HG03521 (cell line): ENCODE results near the gene SPECC1L.

Source experiments
- ATAC-seq: cut with Tn5 transposase; IDR thresholded peaks from one replicate; pipeline ENCODE4 v1.9.1; 2021; ENCODE audit warnings: mild to moderate bottlenecking, moderate library complexity; ENCODE audit not compliant: unreplicated experiment

Gene SPECC1L

DNA sequence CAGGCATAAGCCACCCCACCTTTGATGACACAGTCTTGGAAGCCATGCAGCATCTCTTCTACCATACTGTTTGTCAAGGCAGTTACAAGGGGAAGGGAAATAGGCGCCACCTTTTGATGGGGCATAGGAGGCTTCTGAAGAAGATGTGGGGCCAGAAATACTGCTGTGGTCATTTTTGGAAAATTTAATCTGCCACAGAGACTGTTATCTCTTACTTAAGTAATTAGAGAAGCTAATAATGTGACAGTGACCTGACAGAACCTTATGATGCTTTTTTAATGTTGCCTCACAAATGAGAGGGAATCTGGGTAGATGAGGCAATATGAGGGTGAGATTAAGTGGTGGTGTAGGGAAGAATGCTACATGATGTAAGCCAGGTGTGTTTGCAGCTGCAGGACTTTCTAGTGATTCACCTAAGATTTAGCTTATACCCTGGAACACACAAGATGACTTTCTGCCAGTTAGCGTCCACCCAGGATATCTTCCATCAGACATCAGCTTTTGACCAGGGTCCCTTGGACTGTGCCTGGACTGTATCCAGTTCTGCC, 122.5 kb downstream of the SPECC1L start:
- no peak for ATAC-seq

DNA sequence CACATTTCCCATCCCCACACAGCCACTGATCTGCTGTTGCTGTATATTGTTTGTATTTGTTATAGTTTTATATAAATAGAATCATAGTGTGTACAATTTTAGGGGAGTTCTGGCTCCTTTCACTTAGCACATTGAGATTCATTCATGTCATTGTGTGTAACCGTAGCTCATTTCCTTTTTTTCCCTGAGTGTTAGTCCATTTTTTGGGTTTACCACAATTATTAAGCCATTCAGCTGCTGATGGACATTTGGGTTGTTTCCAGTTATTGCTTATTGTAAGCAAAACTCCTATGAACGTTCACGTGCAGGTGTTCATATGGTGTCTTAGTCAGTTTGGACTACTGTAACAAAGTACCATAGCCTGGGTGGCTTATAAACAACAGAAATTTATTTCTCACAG, 123.2 kb downstream of the SPECC1L start:
- no peak for ATAC-seq

DNA sequence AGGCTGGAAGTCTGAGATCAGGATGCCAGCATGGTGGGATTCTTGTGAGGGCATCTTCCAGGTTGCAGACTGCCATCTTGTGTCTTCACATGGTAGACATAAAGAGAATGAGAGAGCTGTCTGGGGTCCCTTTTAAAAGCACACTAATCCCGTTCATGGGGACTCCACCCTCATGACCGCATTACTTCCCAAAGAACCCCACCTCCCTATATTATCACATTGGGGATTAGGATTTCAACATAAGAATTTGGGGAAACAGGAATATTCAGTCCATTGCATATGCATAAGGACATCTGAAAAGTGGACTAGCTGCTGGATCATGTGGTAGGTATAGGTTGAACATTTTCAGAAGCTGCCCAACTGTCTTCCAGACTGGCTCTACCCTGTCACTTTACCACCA, 123.6 kb downstream of the SPECC1L start:
- ATAC-seq, result no peak

DNA sequence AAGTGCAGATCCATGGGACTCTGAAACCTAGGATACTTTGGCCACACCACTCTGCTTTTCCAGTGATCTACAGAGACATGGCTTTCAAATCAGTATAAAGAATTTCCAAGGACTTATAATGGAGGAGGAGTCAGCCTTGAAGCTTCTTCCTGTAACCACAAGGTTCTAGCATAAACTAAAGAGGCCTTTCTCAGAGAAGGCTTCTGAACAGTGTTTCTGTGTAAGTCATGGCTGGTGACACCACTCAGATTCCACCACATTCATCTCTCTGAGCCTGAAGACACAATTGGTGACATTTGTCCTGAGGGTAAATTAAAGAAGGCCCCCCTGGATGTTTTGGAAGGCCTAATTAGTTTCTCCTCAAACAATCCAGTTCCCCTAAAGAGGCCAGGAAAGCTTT, 127.8 kb downstream of the SPECC1L start:
- ATAC-seq, result no peak

DNA sequence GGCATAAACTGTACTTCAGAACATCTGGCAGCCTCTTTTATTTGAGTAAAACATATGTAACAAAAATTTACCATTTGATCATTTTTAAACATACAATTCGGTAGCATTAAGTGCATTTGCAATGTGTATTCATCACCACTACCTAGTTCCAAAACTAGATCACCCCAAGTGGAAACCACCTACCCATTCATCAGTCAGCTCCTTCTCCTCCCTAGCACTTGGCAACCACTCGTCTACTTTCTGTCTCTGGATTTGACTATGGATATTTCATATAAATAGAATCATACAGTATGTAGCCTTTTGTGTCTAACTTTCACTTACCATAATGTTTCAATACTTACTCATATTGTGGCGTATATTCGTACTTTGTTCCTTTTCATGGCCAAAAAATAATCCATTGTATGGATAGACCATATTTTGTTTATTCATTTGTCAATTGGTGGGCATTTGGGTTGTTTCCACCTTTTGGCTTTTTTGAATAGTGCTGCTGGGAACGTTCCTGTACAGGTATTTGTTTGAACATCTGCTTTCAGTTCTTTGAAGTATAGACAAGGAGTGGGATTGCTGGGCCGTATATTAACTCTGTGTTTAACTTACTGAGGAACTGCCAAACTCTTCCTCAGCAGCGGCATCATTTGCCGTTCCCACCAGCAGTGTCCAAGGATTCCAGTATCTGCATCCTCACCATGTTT, 129.5 kb downstream of the SPECC1L start:
- ATAC-seq, result no peak

DNA sequence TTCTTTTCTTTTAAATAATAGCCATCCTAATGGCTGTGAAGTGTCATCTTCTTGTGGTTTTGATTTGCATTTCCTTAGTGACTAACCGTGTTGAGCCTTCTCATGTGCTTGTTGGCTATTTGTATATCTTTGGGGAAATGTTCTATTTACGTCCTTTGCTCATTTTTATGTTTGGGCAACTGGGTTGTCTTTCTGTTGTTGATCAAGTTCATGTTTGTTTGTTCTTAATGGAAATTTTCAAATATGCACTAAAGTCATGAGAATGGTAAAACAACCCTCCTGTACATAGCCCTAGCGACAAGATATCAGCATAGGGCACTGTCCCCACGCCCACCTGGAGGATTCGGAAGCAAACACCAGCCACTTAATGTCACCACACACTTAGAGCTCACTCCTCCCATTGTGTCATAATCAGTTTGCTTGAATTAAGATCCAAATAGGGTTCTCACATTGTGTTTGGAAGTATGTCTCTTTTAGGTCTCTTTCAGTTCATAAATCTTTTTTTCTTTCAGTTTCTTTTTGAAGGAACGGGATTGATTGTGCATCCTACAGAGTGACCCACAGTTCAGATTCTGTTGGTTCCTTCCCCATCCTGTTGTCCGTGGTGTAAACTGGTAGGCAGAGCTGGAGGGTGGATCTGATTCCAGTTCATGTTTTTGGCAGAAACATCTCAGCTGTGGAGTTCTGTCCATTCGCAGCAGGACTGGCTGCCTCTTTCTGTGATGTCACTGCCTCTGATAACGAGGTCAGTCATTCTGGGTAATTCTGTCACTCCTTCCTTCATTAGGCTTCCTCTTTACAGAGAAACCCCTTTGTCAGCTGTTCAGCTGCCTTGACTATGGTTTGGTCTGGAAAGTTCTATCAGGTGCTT, 130.3 kb downstream of the SPECC1L start:
- no peak for ATAC-seq

DNA sequence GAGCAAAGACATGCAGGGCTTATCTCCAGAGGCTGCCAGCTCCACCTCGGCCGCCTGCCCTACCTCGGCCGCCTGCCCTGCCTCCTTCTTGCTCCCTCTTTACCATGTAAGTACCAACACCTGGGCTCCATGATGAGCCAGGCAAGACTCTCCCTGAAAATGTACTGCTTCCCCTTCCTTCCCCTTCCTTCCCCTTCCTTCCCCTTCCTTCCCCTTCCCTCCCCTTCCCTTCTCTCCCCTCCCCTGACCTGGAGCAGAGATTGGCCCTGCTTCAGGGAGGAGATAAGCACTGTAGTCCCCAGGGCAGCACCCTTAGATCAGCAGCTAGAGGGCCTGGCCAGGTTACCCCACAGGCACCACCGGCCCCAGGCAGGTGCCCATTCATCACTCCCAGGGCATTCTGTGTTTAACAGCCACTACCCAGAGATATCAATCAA, 131.3 kb downstream of the SPECC1L start:
- no peak for ATAC-seq

DNA sequence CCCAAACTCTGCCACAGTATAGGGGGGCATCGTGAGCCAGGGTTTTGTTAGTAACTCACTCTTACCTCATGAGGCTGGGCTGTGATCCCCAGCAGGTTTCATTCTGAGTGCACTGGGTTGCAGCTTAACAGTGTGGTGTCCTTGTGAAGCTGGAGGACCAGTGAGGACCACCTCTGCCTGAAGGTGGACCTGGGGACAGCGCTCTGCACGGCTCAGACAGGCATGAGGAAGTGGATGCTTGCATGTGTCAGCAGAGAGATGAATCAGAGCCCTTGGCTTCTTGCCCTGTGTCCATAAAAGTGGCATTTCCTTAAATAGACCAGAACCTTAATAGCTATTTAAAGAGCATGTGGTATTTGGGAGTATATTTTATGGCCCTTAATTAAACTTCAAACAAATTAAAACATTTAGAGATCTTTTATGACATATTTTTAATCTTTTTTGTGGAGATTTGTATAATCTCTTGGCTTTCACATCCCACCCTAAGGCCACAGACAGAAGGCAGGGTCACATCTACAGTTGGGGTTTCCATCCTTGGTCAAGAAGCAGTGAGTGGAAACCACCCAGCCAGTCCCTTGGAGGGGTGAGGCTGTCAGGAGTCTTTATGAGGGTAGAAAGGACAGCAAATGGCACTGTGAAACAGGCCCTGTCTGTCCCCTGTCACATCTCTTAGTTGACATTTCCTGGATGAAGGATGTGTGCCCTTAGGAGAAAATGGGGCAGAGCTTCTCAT, 132.0 kb downstream of the SPECC1L start:
- ATAC-seq, result no peak

DNA sequence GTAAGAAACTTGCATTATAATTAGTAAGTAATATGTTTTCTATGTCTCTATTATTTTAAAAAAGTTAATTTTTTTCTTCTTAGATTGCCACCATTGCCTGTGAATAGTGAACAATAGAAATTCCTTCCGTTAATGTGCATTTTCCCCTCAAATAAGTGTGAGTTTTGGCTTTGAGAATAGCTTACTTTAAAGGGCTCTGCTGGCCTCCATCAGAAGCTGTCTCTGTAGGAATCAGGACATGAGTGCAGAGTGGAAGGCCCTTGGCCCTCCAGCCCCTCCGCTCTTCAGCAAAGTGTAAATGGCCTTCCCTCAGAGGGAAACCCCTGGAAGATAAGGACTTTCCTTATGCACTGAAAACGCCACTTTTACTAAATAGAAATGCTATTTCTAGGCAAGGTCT, 132.7 kb downstream of the SPECC1L start:
- ATAC-seq, result no peak

DNA sequence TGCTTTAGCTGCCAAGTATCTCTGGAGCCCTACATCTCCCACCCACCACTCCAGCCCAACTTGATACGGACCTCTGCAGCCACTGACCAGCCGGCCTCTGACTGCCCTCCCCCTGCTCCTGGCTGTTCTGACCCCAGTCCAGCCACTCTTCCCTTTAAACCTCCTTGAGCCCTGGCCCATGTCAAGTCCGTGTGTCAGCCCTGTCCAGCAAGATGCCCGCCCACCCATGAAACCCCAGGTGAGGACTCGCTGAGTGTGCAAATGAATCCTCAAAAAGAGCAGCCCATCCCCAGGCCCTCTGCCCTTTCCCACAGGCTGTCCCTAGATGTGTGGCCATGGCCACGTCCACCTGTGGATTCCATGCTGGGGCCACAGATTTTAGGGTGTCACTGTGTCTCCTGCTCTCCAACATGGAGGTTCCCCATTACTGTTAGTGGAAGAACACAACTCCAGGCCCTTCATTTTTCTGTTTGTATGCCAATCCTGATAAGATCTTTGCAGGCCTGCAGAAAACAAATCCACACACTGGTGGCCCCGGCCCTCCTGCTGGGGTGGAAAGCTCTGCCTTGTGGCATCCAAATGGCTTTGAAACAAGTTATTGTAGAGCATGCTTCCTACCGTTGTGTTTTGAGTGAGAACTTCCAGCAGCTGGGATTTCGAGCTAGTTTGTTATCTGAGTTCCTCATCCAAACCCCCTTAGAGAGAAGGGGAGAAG, 134.1 kb downstream of the SPECC1L start:
- no peak for ATAC-seq

DNA sequence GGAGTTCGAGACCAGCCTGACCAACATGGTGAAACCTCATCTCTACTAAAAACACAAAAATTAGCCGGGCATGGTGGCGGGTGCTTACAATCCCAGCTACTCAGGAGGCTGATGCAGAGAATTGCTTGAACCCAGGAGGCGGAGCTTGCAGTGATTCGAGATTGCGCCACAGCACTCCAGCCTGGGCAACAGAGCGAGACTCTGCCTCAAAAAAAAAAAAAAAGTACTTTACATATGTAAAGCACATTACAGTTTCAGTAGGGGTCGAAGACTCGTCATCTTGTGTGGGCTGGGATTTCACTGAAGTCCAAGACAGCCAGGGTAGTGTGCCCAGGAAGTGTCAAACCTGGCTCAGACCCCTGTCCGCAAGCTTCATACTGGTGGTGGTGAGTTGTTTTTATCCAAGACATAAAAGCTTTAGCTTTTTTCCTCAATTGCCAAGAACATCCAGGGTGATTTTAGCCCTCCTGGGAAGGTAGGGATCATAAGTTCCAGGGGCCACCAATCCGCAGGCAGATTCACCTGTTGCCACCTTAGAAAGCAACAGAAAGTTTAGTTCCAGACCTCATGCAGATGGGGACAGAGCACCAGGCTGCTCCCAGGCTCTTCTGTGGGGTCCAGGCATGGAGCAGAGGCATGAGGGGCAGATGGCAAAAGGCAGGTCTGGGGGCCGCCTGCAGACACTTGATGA, 135.1 kb downstream of the SPECC1L start:
- no peak for ATAC-seq

DNA sequence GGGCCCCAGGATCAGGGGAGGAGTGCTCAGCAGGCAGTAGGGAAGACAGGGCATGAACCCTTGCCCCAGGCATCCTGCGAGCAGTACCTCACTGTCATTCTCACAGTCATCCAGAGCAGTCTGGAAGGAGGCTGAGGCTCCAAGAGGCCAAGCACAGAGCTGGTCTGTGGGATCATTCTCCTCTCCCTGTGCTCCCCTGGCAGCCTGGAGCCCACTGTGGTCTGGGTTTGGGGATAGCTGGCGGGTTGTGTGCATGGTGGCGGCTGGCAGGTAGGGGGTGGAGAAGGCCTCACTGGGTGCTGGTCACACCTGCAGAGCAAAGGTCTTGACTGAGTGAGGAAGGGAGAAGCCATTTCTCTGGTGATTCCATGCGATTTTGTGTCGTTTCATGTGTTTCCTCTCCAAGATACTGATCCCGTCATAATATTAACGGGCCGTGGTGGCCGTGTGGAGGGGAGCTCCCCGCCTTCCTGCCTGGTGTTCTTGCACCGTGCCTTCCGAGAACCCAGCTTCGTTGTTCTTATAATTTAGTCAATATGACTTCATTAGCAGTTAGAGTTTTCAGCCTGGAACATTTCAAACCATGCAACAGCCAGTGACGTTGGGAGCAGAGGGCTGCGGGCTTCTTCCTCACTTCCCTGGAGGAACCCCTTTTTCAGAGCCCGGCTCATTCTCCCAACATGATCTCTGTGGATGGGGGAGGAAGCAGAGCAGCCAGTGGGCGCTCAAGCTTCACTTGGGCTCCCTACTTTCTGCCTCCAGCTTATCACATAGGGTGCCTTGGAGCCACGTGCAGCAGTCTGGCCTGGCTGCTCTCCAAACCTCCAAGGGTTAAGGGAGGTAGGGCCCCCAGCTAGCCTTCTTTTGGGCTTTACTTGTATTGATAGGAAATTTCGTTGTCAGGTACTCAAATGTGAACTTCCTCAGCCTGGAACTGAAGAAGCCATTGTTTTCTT, 136.0 kb downstream of the SPECC1L start:
- ATAC-seq, result no peak

DNA sequence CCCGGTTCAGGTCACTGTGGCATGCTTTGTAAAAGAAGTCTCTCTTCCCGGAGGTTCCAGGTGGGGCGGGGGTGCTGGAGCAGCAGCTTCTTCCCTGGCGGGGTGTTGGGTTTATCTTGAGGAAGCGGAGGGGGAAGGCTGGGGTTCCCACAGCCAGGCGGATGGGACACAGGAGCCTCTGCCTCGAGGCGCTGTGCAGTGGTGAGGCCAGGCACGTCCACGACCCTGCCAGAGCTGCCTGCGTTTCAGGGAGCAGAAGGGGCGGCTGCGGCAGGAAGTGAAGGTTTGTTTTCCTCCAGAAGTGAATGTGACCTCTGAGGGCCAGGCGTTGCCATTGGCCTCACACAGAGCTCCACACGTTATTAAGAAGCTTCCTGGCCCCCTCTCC, 136.6 kb downstream of the SPECC1L start:
- no peak for ATAC-seq

DNA sequence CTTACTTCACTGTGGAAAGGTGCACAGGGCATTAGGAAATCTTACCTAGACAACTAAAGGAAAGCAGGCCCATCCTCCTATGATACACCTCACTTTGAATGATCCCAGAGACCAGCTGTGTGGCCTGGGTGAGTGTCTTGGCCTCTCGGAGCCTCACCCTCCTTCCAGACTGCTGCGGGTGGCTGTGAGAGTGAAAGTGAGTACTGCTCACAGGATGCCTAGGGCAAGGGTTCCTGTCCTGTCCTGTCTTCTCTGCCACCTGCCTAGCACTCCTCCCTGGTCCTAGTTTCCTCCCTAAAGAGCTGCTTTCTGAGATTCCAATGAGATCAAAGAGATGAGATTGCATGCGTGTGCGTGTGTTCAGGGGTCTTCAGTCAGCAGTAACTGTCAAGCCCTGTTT, 137.3 kb downstream of the SPECC1L start:
- ATAC-seq, result no peak

DNA sequence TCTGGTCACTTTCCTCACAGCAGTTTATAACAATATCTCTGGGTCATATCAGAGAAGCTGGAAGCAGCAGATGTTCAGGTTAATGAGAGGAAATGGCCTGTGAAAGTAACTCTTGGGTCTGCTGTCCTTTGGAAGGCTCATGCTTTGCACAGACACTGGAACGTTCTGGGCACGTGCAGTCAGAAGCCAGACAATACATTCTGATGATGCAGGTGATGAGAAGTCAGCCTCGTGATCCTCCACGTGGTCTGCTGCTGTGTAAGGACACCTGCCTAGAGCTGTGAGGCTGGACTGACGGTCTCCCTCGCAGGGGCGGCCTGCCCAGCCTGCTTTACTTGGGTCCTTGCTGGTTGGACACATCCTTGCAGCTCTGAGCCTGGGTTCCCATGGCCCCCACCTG, 138.0 kb downstream of the SPECC1L start:
- ATAC-seq, result no peak

DNA sequence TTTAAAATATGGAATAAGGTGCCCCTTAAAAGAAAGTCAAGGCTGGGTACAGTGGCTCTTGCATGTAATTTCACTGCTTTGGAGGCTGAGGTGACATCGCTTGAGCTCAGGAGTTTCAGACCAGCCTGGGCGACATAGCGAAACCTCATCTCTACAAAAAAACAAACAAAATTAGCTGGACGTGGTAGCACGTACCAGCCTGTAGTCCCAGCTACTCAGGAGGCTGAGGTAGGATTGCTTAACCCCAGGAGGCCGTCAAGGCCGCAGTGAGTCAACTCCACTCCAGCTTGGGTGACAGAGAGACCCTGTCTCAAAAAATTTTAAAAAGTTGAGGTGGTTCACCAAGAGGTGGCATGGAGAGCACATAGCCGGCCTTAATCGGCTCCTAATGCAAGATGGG, 139.1 kb downstream of the SPECC1L start:
- ATAC-seq, result no peak

DNA sequence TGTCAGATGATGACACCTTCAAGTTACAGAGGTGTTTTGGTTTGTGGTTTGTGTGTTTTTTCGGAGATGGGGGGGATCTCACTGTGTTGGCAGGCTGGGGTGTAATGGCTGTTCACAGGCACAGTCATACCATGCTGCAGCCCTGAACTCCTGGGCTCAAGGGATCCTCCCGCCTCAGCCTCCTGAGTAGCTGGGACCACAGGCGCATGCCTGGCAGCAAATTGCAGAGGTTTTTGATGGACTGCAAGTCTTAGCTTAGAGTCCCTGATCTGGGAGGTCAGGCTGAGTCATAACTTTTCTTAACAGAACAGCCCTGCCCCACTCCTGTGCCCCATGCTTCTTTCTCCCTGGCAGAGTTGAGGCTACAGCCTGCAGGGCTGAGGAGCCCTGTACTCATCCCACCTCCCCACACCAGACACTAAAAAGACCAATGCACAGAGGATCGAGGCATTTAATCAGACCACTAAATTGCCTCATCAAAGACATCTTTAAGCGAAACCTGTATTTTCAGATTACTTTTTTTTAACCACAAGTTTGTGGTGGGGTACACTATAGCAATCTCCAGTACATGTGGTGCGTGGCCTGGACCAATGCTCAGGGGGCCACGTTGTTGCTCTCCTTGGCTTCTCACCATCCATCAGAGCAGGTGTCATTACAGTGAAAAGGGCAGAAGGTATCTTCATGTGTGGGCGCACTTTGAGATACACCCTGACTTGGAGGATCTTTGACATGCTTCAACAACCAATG, 139.7 kb downstream of the SPECC1L start:
- no peak for ATAC-seq

DNA sequence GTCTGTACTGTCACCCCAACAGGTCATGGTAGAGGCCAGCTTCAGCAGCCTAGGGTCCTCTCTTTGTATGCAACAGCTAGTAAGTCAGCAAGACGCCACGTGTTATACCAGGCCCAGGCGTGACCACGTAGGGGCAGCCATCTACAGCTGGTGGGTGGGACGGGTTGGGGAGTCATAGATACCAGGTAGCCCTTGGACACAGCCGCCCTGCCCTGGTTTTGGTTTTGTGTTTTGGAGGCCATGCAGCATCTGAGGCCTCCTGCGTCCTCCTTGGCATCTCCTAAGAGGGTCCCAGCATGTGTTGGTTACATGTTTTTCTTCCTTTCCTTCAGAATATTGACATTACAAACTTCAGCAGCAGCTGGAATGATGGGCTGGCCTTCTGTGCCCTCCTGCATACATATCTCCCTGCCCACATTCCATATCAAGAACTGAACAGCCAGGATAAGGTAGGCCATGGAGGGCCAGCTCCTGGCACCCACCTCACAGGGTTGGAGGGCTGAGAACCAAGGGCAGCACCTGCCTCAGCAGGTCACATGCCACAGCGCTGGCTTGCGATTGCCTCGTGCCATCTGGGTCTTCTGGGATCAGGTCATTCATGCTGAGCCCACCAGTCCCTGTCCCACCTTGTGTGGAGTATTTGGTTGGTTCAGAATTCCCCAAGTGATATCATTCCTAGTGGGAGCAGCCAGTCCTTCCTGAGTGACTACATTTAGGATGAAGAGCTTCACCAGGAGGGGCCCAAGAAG, 140.8 kb downstream of the SPECC1L start:
- ATAC-seq, result no peak
